Loucy (cell line): Measurements from ENCODE around the gene NARS2.

Experiments
- H2AFZ ChIP-seq: fragments of 200-600 bp; sonication (generic); 2 replicates; pipeline ENCODE4 v1.6.0; 2016; ENCODE audit warnings: antibody characterized with exemption, mild to moderate bottlenecking, low read length, moderate library complexity
- H3F3A ChIP-seq: fragments of 200-600 bp; 2 replicates; pipeline ENCODE4 v1.6.0; 2016; ENCODE audit warnings: antibody characterized with exemption, low read depth, mild to moderate bottlenecking
- H3K27me3 ChIP-seq: fragments of 200-600 bp; sonication (generic); 2 replicates; pipeline ENCODE4 v1.6.1; 2014; ENCODE audit warnings: low read length, mild to moderate bottlenecking; ENCODE audit not compliant: insufficient read depth, poor library complexity, severe bottlenecking
- H3K36me3 ChIP-seq: fragments of 200-600 bp; sonication (generic); 2 replicates; pipeline ENCODE4 v1.6.1; 2016; ENCODE audit warnings: low read length; ENCODE audit not compliant: insufficient read depth
- H3K4me1 ChIP-seq: fragments of 200-600 bp; sonication (generic); 2 replicates; pipeline ENCODE4 v1.5.1; 2014; ENCODE audit warnings: low read length, mild to moderate bottlenecking; ENCODE audit not compliant: insufficient read depth, poor library complexity, severe bottlenecking
- H3K4me2 ChIP-seq: fragments of 200-600 bp; sonication (generic); 2 replicates; pipeline ENCODE4 v1.6.0; 2014; ENCODE audit warnings: antibody characterized with exemption, low read length, low read depth, mild to moderate bottlenecking; ENCODE audit not compliant: poor library complexity, severe bottlenecking
- H3K4me3 ChIP-seq: fragments of 200-600 bp; sonication (generic); 2 replicates; pipeline ENCODE4 v1.5.1; 2014; ENCODE audit warnings: low read length, mild to moderate bottlenecking, mixed read lengths; ENCODE audit not compliant: poor library complexity, severe bottlenecking
- H3K79me2 ChIP-seq: fragments of 200-600 bp; sonication (generic); 2 replicates; pipeline ENCODE4 v1.6.1; 2014; ENCODE audit warnings: low read length; ENCODE audit not compliant: insufficient read depth
- H3K9ac ChIP-seq: fragments of 200-600 bp; sonication (generic); 2 replicates; pipeline ENCODE4 v1.6.0; 2014; ENCODE audit warnings: mild to moderate bottlenecking, low read depth, low read length, moderate library complexity; ENCODE audit not compliant: poor library complexity, severe bottlenecking
- H3K9me2 ChIP-seq: fragments of 200-600 bp; sonication (generic); replicated peaks from 2 replicates; pipeline ENCODE4 v1.6.1; 2016; ENCODE audit warnings: low read depth, low read length, mixed read lengths
- H3K9me3 ChIP-seq: fragments of 200-600 bp; sonication (generic); 2 replicates; pipeline ENCODE4 v1.6.1; 2014; ENCODE audit warnings: mild to moderate bottlenecking, antibody characterized with exemption, low read length, low read depth; ENCODE audit not compliant: insufficient read depth
- H4K20me1 ChIP-seq: fragments of 200-600 bp; sonication (generic); 2 replicates; pipeline ENCODE4 v1.6.0; 2014; ENCODE audit warnings: antibody characterized with exemption, low read length, mild to moderate bottlenecking; ENCODE audit not compliant: insufficient read depth, poor library complexity, severe bottlenecking
- CTCF ChIP-seq: fragments of 200-600 bp; sonication (generic); conservative IDR thresholded peaks from 2 replicates; pipeline ENCODE4 v1.5.1; 2014; ENCODE audit warnings: mild to moderate bottlenecking, antibody characterized with exemption, low read length
- EZH2phosphoT487 ChIP-seq: fragments of 200-600 bp; IDR thresholded peaks from 2 replicates; pipeline ENCODE4 v1.6.1; 2018; ENCODE audit warnings: antibody characterized with exemption, mild to moderate bottlenecking, moderate library complexity, borderline replicate concordance

Gene NARS2

GRCh38 chr11:78453140-78453935, 121.3 kb downstream of the NARS2 start:
- no peaks in the 10 kb centered on the region for H3K79me2 ChIP-seq
- H3K4me1 ChIP-seq = peaks cover 24% of the 10 kb centered on the region
- H3K4me3 ChIP-seq = peak overlapping the region; percentile 9
- no peaks in the 10 kb centered on the region for H3K9me2 ChIP-seq
- no peaks in the 10 kb centered on the region for H3K9me3 ChIP-seq
- no peak for TF ChIP-seq EZH2phosphoT487
- no peak for TF ChIP-seq CTCF
- no peaks in the 10 kb centered on the region for H3F3A ChIP-seq
- H4K20me1 ChIP-seq = no peaks in the 10 kb centered on the region
- no peak overlapping the region for H2AFZ ChIP-seq
- peaks cover 2% of the 10 kb centered on the region; the same call in 1 of the 2 replicates for H3K36me3 ChIP-seq
- H3K4me2 ChIP-seq = peak overlapping the region; percentile 52
- H3K9ac ChIP-seq = no peak overlapping the region
- H3K27me3 ChIP-seq = no peaks in the 10 kb centered on the region

GRCh38 chr11:78451371-78452150, 123.1 kb downstream of the NARS2 start:
- Histone ChIP-seq H3K9ac (no peak overlapping the region), H3K4me1 (peaks cover 24% of the 10 kb centered on the region), H3K9me3 (no peaks in the 10 kb centered on the region), H2AFZ (no peak overlapping the region), H3K4me3 (no peak overlapping the region), H4K20me1 (no peaks in the 10 kb centered on the region), H3K79me2 (no peaks in the 10 kb centered on the region), H3K36me3 (no peaks in the 10 kb centered on the region), H3F3A (no peaks in the 10 kb centered on the region), H3K27me3 (no peaks in the 10 kb centered on the region), H3K9me2 (no peaks in the 10 kb centered on the region), H3K4me2 (no peak overlapping the region)
- TF ChIP-seq EZH2phosphoT487 (no peak), CTCF (no peak)

GRCh38 chr11:78450866-78451265, 123.8 kb downstream of the NARS2 start:
- H4K20me1 ChIP-seq = no peaks in the 10 kb centered on the region
- H3K9me2 ChIP-seq = no peaks in the 10 kb centered on the region
- H3K4me3 ChIP-seq = no peak overlapping the region
- H3K79me2 ChIP-seq = no peaks in the 10 kb centered on the region
- no peaks in the 10 kb centered on the region for H3F3A ChIP-seq
- H3K9me3 ChIP-seq = no peaks in the 10 kb centered on the region
- no peaks in the 10 kb centered on the region for H3K27me3 ChIP-seq
- H2AFZ ChIP-seq = no peak overlapping the region
- H3K36me3 ChIP-seq = no peaks in the 10 kb centered on the region
- no peak overlapping the region for H3K4me2 ChIP-seq
- H3K9ac ChIP-seq = no peak overlapping the region
- TF ChIP-seq EZH2phosphoT487 = no peak
- no peak for TF ChIP-seq CTCF
- peaks cover 24% of the 10 kb centered on the region for H3K4me1 ChIP-seq
